Fibroblast of the aortic adventitia (primary cell): ENCODE measurements around the gene GABBR1. TPM values are rescaled to one million over a fixed set of nuclear protein-coding genes. Genes with fewer than 3 reads are reported as not detected.

Experiments
- DNase-seq: peaks from one replicate; pipeline ENCODE4 v3.0.0-alpha.2; 2010; ENCODE audit warnings: low read depth
- H3K4me3 ChIP-seq: 2 replicates; pipeline ENCODE4 v1.5.1; 2011; ENCODE audit warnings: low read depth, mild to moderate bottlenecking, control low read depth, low read length, moderate library complexity
- CTCF ChIP-seq: IDR thresholded peaks from 2 replicates; pipeline ENCODE4 v1.5.1; 2011; ENCODE audit warnings: mild to moderate bottlenecking, low read length, control low read depth, inconsistent platforms; ENCODE audit not compliant: insufficient read depth
- total RNA-seq: library from RNA; depleted of rRNA; stranded (reverse); fragments of >200 nt; gene quantifications from 2 replicates; pipeline ENCODE4 v1.2.3, GENCODE V29; 2012; ENCODE audit warnings: low replicate concordance

Gene GABBR1
- total RNA-seq, 1 donor: 11.7 TPM

GRCh38 chr6:29603930-29604329, 29.1 kb downstream of the GABBR1 start:
- TF ChIP-seq CTCF: no peak
- DNase-seq: no peak
- no peak overlapping the region for H3K4me3 ChIP-seq

DNA sequence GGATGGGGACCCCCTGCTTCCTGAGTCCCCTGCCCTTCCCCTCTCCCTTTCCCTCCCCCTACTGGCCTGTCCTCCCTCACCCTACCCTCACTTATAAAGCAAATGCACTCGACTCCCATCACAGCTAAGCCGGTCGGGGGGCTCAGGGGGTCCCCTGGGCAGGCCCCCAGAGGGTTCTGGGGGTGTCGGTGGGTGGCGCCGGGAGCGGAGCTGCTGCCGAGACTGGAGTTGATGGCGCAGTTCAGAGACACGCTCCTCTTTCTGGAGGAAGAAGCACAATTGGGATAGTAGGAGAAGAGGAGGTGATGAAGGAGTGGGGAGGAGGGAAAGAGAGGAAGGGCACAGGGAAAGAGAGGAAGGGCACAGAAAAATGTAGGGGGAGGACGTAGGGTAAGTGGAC, 29.5 kb downstream of the GABBR1 start:
- no peak overlapping the region for H3K4me3 ChIP-seq
- no peak for DNase-seq
- TF ChIP-seq CTCF: no peak

GRCh38 chr6:29602564-29603361, 30.2 kb downstream of the GABBR1 start:
- no peak overlapping the region for H3K4me3 ChIP-seq
- no peak for TF ChIP-seq CTCF
- DNase-seq: no peak

DNA sequence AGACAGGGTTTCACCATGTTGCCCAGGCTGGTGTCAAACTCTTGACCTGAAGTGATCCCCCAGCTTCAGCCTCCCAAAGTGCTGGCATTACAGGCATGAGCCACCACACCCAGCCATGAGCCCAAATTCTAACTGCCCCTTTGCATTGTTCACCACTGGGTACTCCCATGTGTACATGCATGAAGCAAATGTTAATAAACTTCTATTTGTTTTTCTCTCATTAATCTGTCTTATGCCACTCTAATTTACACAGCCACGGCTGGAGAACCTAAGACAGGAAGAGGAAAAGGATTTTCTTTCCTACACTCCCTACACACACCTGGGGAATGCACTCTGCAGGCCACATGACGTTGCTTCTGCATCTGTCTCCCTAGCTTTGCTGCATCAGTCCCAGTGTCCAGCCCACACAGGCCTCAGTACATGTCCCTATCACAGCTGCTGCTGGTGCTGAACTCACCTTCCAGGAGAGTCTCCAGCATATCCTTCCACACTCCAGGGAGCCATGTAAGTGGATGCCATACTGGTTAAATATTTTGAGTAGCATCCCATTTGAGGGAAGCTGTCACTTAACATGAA, 34.7 kb downstream of the GABBR1 start:
- no peak overlapping the region for H3K4me3 ChIP-seq
- TF ChIP-seq CTCF: no peak
- DNase-seq: no peak

DNA sequence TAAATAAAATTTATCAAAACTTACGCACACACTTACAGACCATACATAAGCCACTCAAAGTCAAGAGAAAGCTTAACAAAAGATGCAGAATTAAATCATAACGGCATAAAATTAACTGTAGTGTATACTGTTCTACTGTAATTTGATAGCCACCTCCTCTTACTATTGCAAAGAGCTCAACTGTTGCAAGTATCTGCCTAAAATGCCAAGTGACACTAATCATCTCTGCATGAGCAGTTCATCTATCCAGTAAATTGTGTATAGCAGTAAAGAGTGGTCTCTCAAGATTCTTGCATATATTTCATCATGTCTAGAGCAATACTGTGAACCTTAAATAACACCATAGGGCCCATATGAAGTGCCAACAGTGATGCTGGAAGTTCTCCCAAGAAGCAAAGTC, 35.8 kb downstream of the GABBR1 start:
- TF ChIP-seq CTCF: no peak
- no peak overlapping the region for H3K4me3 ChIP-seq
- DNase-seq: no peak

DNA sequence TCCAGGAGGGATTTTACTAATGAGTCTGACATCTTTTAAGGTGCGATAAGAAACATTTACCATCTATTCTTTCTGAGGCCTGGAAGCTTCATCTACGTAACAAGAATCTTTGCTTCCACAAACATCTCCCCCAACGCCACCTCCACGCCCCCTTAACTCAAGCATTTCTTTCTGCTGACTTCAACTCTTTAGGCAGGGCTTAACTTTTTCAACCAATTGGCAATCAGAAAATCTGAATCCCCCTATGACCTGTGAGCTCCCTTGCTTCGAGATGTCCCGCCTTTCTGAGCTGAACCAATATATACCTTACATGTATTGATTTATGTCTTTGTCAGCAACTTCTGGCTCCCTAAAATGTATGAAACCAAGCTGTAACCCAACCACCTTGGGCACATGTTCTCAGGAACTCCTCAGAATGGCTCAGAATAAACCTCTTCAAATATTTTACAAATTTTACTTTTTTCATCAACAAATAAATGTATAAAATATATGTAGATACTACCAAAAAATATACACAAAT, 36.5 kb downstream of the GABBR1 start:
- no peak overlapping the region for H3K4me3 ChIP-seq
- DNase-seq: no peak
- no peak for TF ChIP-seq CTCF
